CD4-positive, alpha-beta memory T cell (primary cell): ENCODE results near the gene C20orf204. TPM values are rescaled to one million over a fixed set of nuclear protein-coding genes. Genes with fewer than 3 reads are reported as not detected.
A peak's percentile ranks its signal among the peaks of the same experiment; 100 is the strongest.

Experiments
- CTCF ChIA-PET: fragments of 350-600 bp; sonication (Branson Sonifier 250); formaldehyde crosslinking; loops from one replicate; lab custom pipeline; 2021; ENCODE audit warnings: inconsistent platforms; ENCODE audit not compliant: partially characterized antibody; lab: Charles Lee
- POLR2A ChIA-PET: fragments of 350-600 bp; sonication (Branson Sonifier 250); formaldehyde crosslinking; loops from one replicate; lab custom pipeline; 2021; ENCODE audit not compliant: partially characterized antibody; lab: Charles Lee
- DNase-seq, 5 donors: peaks; one replicate each; pipeline versions ENCODE4 v3.0.0 to v3.0.0-alpha.2; 2020 to 2022; ENCODE audit warnings: mixed read lengths in 1 of 5
- H3K27ac ChIP-seq: one replicate; pipeline ENCODE4 v1.7.0; 2013; ENCODE audit warnings: low read depth, low read length
- H3K27me3 ChIP-seq: 2 replicates; pipeline ENCODE4 v1.7.0; 2013; ENCODE audit warnings: mild to moderate bottlenecking, low read length, moderate library complexity; ENCODE audit not compliant: insufficient read depth
- H3K36me3 ChIP-seq: 2 replicates; pipeline ENCODE4 v1.7.0; 2013; ENCODE audit warnings: mild to moderate bottlenecking, low read length, moderate library complexity; ENCODE audit not compliant: insufficient read depth
- H3K4me1 ChIP-seq: 2 replicates; pipeline ENCODE4 v1.7.0; 2013; ENCODE audit warnings: mild to moderate bottlenecking, low read length, moderate library complexity; ENCODE audit not compliant: insufficient read depth
- H3K4me3 ChIP-seq, 2 donors: one replicate each; pipeline ENCODE4 v1.7.0; 2013; ENCODE audit warnings: low read length in 2 of 2, mild to moderate bottlenecking in 1 of 2
- H3K9me3 ChIP-seq, 2 donors: one replicate each; pipeline ENCODE4 v1.7.0; 2013; ENCODE audit warnings: low read length in 2 of 2, control low read depth in 1 of 2; ENCODE audit not compliant: control insufficient read depth in 1 of 2
- H3K27ac Mint-ChIP-seq, 7 donors: one replicate each; pipeline ENCODE4 v1.8.0; 2020 to 2021; ENCODE audit warnings: mixed read lengths in 7 of 7, mild to moderate bottlenecking in 6 of 7, inconsistent platforms in 3 of 7, moderate library complexity in 3 of 7
- H3K27me3 Mint-ChIP-seq, 2 donors: one replicate each; pipeline ENCODE4 v1.8.0; 2020 to 2021; ENCODE audit warnings: mixed read lengths in 2 of 2
- H3K36me3 Mint-ChIP-seq, 2 donors: one replicate each; pipeline ENCODE4 v1.8.0; 2020 to 2021; ENCODE audit warnings: mixed read lengths in 2 of 2, inconsistent platforms in 1 of 2, mild to moderate bottlenecking in 1 of 2
- H3K4me1 Mint-ChIP-seq, 4 donors: one replicate each; pipeline ENCODE4 v1.8.0; 2020 to 2021; ENCODE audit warnings: mixed read lengths in 4 of 4, mild to moderate bottlenecking in 1 of 4
- H3K4me3 Mint-ChIP-seq, 8 donors: one replicate each; pipeline ENCODE4 v1.8.0; 2020 to 2021; ENCODE audit warnings: mixed read lengths in 8 of 8, mild to moderate bottlenecking in 7 of 8, moderate library complexity in 6 of 8, inconsistent platforms in 3 of 8
- H3K9me3 Mint-ChIP-seq, 8 donors: one replicate each; pipeline ENCODE4 v1.8.0; 2020 to 2021; ENCODE audit warnings: mixed read lengths in 8 of 8, mild to moderate bottlenecking in 5 of 8, inconsistent platforms in 3 of 8, moderate library complexity in 1 of 8
- intact Hi-C: fragments of 100-400 bp; cut with micrococcal nuclease; formaldehyde crosslinking; loops from one replicate; pipeline ENCODE4 v1.15.1; 2023
- polyA plus RNA-seq, 2 donors: library from polyadenylated mRNA; unstranded; fragments of 300-500 nt; fragmentation: Illumina TruSeq; gene quantifications; one replicate each; pipeline ENCODE4 v1.2.3, GENCODE V29; 2021
- total RNA-seq, 2 experiments: library from RNA; stranded (reverse); gene quantifications; one replicate each; pipeline ENCODE4 v1.2.3, GENCODE V29; 2021

Gene C20orf204
- total and polyA plus RNA-seq, 4 experiments from 2014 or later, result 0.22 to 4.1 (median 3.7) TPM; not detected in 1

DNA sequence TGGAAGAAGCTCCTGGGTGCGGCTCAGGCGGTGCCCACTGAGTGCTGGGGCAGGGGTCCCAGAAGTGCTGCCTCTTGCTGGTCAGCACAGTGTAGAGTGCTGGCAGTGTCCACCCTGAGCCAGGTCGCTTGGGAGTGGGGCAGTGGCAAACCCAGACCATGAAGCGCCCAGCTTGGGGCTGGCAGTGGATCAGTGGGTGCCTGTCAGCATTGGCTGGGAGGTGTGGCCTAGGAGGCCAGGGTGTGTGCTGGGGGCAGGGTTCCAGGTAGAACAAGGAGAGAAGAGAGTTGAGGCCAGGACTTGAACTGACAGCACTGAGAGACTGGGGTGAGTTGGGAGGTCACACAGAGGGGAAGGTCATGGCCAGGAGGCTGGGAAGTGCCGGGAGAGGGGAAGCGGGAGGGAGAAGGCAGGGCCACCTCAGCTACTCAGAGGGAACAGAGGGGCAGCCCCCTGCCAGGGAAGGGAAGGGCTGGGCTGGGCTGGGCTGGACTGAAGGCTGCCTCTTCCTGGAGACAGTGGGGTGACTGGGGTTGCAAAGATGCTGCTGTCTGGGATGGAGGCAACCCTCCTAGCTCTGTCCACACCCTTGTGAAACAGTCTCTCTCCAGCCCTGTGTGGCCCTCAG, 31.1 kb downstream of the C20orf204 start:
- peaks cover 65% of the 10 kb centered on the region for H3K4me1 ChIP-seq
- H3K9me3 Mint-ChIP-seq, result peaks cover 0 to 2% (median 0%) of the 10 kb centered on the region in 8 donors
- peak overlapping the region; percentile 42 to 88 (median 73) for H3K27ac Mint-ChIP-seq

DNA sequence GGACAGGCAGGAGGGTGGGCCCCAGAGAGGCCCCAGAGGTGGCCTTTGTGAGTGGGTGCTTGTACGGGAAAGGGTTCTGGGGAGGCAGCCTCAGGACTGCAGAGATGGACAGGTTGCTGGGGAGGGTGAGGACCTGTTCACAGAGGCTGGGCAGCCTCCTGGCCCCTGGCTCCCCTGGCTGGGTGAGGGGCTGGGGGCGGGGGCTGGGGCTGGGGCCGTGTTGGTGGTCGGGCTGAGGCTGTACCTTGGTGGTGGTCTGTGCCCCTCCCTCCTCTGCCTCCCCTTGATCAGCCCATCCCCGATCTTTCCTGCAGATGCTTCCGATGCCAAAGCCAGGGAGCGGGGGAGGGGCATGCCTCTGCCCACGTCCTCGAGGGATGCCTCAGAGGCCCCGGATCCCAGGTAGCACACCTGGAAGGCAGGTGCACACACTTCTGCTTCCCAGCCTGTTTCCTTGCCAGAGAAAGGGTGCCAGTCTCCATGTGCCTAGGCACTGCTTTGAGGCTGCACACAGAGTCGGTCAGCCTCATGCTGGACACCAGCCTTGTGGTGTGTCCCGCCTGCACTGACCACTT, 31.8 kb downstream of the C20orf204 start:
- ChIA-PET POLR2A (interaction anchor here (1.4 to 1.9 kb wide), 3 partner anchors 11 to 87 kb away, joined by 5 to 12 read pairs (median 7); partner anchors contain the start of genes LKAAEAR1, OPRL1, PRPF6 and RGS19), CTCF (no interaction called here)
- no peak for DNase-seq
- Mint-ChIP-seq H3K4me1 (peaks cover 21 to 48% (median 37%) of the 10 kb centered on the region in 4 donors), H3K4me3 (peak overlapping the region in 1 of 8 donors; percentile 49), H3K36me3 (peaks cover 0 to 4% of the 10 kb centered on the region in 2 donors), H3K27me3 (no peaks in the 10 kb centered on the region), H3K9me3 (peaks cover 0 to 2% (median 0%) of the 10 kb centered on the region in 8 donors), H3K27ac (peak overlapping the region in 3 of 7 donors; percentile 68 to 88 (median 73))
- Histone ChIP-seq H3K27ac (no peak overlapping the region), H3K36me3 (peaks cover 2% of the 10 kb centered on the region), H3K4me1 (peaks cover 58% of the 10 kb centered on the region), H3K9me3 (no peaks in the 10 kb centered on the region), H3K27me3 (no peaks in the 10 kb centered on the region), H3K4me3 (no peak overlapping the region)
- intact Hi-C loops, result no loop called here

More for the DNA sequence above, 31.1 kb downstream of the C20orf204 start:
- Mint-ChIP-seq H3K27me3 (no peaks in the 10 kb centered on the region), H3K4me3 (peak overlapping the region in 2 of 8 donors; percentile 22 to 49), H3K36me3 (peaks cover 0 to 1% of the 10 kb centered on the region in 2 donors), H3K4me1 (peaks cover 21 to 48% (median 37%) of the 10 kb centered on the region in 4 donors)
- POLR2A ChIA-PET, result interaction anchor here (0.6 to 3.6 kb wide), 4 partner anchors 9 to 86 kb away, joined by 3 to 27 read pairs (median 10); partner anchors contain the start of genes OPRL1, PRPF6 and RGS19
- no peaks in the 10 kb centered on the region for H3K36me3 ChIP-seq
- CTCF ChIA-PET, result interaction anchor here (1.6 kb wide), 1 partner anchor 10 kb away, joined by 4 read pairs; no protein-coding TSS in a partner anchor
- DNase-seq, result no peak
- no peaks in the 10 kb centered on the region for H3K9me3 ChIP-seq
- H3K4me3 ChIP-seq, result no peak overlapping the region
- no peak overlapping the region for H3K27ac ChIP-seq
- no peaks in the 10 kb centered on the region for H3K27me3 ChIP-seq
- intact Hi-C loops, result no loop called here

DNA sequence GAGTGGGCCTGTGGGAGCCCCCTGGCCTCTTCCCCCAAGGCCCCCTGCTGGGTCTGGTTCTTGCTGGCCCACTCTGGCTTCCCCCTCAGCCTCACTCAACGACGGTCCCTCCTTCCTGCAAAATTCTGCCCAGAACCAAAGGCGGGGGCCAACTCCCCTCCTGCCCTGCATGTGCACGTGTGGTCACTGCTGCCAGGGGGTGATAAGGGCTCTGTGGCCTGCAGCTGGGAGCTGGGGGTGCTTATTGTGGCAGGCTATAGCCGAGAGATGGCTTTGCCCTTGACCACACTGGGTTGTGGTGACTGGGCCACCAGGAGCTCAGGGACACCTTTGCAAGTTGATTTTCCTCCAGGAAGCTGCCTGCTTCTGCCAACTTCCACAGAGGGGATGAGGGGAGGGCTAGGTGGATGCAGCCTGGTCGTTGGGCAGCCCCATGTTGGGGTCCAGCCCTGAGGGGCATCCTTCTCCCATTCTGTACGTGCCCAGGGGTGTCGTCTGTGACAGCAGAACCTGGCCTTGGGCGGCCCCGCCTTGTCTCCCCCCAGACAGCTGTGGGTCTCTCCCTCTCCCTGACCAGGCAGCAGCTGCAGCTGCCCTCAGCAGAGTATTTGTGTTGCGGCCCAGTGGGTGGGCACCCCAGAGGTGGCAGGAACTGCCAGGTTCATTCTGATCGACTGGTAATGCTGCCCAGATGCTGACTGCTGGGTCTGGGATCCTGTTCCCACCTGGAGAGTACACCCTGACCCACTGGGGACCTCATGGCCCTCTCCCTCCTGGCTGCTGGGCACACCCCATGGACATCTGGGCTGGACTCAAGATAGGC, 32.6 kb downstream of the C20orf204 start:
- Mint-ChIP-seq H3K9me3 (peaks cover 0 to 2% (median 0%) of the 10 kb centered on the region in 8 donors), H3K4me3 (no peak overlapping the region), H3K27ac (peak overlapping the region in 1 of 7 donors; percentile 65), H3K36me3 (peaks cover 0 to 9% of the 10 kb centered on the region in 2 donors), H3K27me3 (no peaks in the 10 kb centered on the region), H3K4me1 (peaks cover 20 to 47% (median 37%) of the 10 kb centered on the region in 4 donors)
- no peak for DNase-seq
- H3K4me3 ChIP-seq, result no peak overlapping the region
- H3K27me3 ChIP-seq, result no peaks in the 10 kb centered on the region
- CTCF ChIA-PET, result interaction anchor here (1.4 kb wide), 1 partner anchor 14 kb away, joined by 3 read pairs; no protein-coding TSS in a partner anchor
- H3K4me1 ChIP-seq, result peaks cover 54% of the 10 kb centered on the region
- H3K27ac ChIP-seq, result no peak overlapping the region
- H3K9me3 ChIP-seq, result no peaks in the 10 kb centered on the region
- POLR2A ChIA-PET, result interaction anchor here (1.4 to 1.9 kb wide), 2 partner anchors 10 to 15 kb away, joined by 7 to 12 read pairs; partner anchors contain the start of genes LKAAEAR1, OPRL1 and RGS19
- H3K36me3 ChIP-seq, result peaks cover 9% of the 10 kb centered on the region
- intact Hi-C loops, result no loop called here

DNA sequence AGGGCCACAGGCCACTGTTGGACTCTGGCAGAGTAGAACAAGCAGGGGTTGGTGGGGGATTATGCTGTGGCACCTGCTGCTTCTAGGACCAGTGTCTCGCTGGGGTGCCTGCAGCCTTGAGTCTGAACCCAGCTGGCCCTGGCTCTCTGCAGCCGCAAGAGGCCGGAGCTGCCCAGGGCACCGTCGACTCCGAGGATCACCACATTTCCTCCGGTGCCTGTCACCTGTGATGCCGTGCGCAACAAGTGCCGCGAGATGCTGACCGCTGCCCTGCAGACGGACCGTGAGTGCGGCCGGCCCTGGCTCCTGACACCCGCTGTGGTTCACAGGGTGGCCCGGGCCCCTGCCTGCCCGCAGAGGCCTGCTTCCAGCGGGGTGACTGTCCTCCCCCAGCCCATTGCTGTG, 33.2 kb downstream of the C20orf204 start:
- CTCF ChIA-PET, result interaction anchor here (1.4 to 1.8 kb wide), 2 partner anchors 9 to 13 kb away, joined by 3 to 7 read pairs; partner anchors contain the start of gene RGS19
- H3K9me3 Mint-ChIP-seq, result no peaks in the 10 kb centered on the region
- DNase-seq, result no peak

DNA sequence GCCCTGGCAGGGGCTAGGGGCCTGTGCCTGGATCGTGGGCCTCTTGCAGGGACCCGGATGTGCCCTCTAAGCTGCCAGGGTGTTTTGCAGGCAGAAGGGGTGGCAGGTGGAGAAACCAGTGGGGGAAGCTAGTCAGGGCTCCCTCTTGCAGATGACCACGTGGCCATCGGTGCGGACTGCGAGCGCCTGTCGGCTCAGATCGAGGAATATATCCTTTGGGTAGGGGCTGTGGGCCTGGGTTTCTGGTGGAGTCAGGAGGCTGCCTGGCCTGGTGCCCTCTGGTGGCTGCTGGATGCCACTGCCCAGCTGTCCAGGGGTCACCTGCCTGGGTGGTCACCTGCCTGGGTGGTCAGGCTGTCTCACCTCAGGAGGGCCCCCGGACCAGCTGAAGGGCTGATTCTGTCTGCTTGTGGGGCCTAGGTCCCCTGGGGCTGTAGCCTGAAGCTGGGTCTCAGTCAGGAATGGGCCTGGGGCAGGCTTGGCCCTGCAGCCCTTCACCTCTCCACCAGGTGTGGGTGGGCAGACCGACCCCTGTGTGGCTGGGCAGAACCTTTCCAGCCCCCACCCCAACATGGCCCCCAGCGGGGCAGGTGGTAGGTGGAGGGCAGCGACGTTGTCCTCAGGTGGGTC, 33.7 kb downstream of the C20orf204 start:
- H3K27me3 Mint-ChIP-seq, result no peaks in the 10 kb centered on the region
- peaks cover 16 to 40% (median 27%) of the 10 kb centered on the region in 4 donors for H3K4me1 Mint-ChIP-seq
- ChIA-PET POLR2A (interaction anchor here (0.6 to 1.9 kb wide), 3 partner anchors 10 to 149 kb away, joined by 3 to 7 read pairs (median 3); partner anchors contain the start of genes LKAAEAR1, OPRL1 and RGS19), CTCF (interaction anchor here (0.6 to 1.8 kb wide), 3 partner anchors 9 to 73 kb away, joined by 3 to 7 read pairs (median 3); partner anchors contain the start of gene RGS19)
- Histone ChIP-seq H3K36me3 (peaks cover 16% of the 10 kb centered on the region), H3K27me3 (no peaks in the 10 kb centered on the region), H3K9me3 (no peaks in the 10 kb centered on the region), H3K4me1 (peaks cover 44% of the 10 kb centered on the region), H3K27ac (no peak overlapping the region), H3K4me3 (no peak overlapping the region)
- no peak for DNase-seq
- intact Hi-C loops, result no loop called here
- H3K4me3 Mint-ChIP-seq, result no peak overlapping the region
- no peak overlapping the region for H3K27ac Mint-ChIP-seq
- H3K9me3 Mint-ChIP-seq, result no peaks in the 10 kb centered on the region
- peaks cover 0 to 15% of the 10 kb centered on the region in 2 donors for H3K36me3 Mint-ChIP-seq

More for the DNA sequence above, 33.2 kb downstream of the C20orf204 start:
- no peak overlapping the region for H3K27ac ChIP-seq
- peaks cover 15% of the 10 kb centered on the region for H3K36me3 ChIP-seq
- H3K4me1 Mint-ChIP-seq, result peaks cover 16 to 41% (median 31%) of the 10 kb centered on the region in 4 donors
- POLR2A ChIA-PET, result interaction anchor here (0.6 to 1.9 kb wide), 3 partner anchors 9 to 148 kb away, joined by 3 to 12 read pairs (median 7); partner anchors contain the start of genes LKAAEAR1, OPRL1 and RGS19
- H3K27ac Mint-ChIP-seq, result no peak overlapping the region
- H3K4me3 ChIP-seq, result no peak overlapping the region
- peaks cover 0 to 11% of the 10 kb centered on the region in 2 donors for H3K36me3 Mint-ChIP-seq
- no peak overlapping the region for H3K4me3 Mint-ChIP-seq
- H3K27me3 Mint-ChIP-seq, result no peaks in the 10 kb centered on the region
- H3K4me1 ChIP-seq, result peaks cover 48% of the 10 kb centered on the region
- no peaks in the 10 kb centered on the region for H3K9me3 ChIP-seq
- intact Hi-C loops, result no loop called here
- H3K27me3 ChIP-seq, result no peaks in the 10 kb centered on the region

DNA sequence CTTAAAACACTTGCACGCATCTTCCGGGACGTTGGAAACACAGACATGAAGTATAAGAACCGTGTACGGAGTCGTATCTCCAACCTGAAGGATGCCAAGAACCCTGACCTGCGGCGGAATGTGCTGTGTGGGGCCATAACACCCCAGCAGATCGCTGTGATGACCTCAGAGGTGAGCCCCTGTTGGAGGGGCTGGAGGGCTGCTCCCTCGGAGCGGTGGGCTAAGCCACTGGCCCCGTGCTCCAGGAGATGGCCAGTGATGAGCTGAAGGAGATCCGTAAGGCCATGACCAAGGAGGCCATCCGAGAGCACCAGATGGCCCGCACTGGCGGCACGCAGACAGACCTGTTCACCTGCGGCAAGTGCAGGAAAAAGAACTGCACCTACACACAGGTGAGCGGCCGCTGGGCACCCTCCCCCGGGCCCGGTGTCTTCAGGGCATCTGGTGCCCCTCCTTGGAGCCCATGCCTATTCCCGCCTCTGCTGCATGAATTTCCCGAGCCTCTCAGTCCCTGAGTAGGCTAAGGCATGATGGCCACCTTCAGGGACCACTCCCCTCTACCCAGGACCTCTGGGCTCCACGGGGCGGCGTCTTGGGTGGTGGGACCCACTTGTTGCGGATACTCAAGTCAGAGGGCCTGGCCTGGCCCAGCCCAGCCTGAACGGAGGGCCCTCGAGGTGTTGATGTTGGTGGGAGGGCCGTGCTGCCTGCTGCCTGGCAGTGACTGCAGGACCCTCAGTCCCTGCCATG, 34.4 kb downstream of the C20orf204 start:
- H3K4me3 ChIP-seq, result no peak overlapping the region
- Mint-ChIP-seq H3K4me3 (no peak overlapping the region), H3K4me1 (peaks cover 13 to 34% (median 24%) of the 10 kb centered on the region in 4 donors), H3K27me3 (no peaks in the 10 kb centered on the region), H3K36me3 (peaks cover 0 to 19% of the 10 kb centered on the region in 2 donors), H3K27ac (no peak overlapping the region), H3K9me3 (no peaks in the 10 kb centered on the region)
- ChIA-PET POLR2A (interaction anchor here (1.1 kb wide), 1 partner anchor 9 kb away, joined by 3 read pairs; the partner anchor contains the start of genes OPRL1 and RGS19), CTCF (interaction anchor here (0.6 to 1.8 kb wide), 5 partner anchors 8 to 573 kb away, joined by 3 to 7 read pairs (median 3); partner anchors contain the start of gene RGS19)
- no peaks in the 10 kb centered on the region for H3K9me3 ChIP-seq
- no peak for DNase-seq
- intact Hi-C loops, result no loop called here
- peaks cover 41% of the 10 kb centered on the region for H3K4me1 ChIP-seq
- H3K36me3 ChIP-seq, result peaks cover 22% of the 10 kb centered on the region
- no peaks in the 10 kb centered on the region for H3K27me3 ChIP-seq
- H3K27ac ChIP-seq, result no peak overlapping the region
